Vagina (tissue), 2 donors: ENCODE measurements around the gene MVD. TPM values are rescaled to one million over a fixed set of nuclear protein-coding genes. Genes with fewer than 3 reads are reported as not detected.

Experiments used
- DNase-seq, 2 donors: peaks; one replicate each; pipeline ENCODE4 v3.0.0-alpha.2; 2017; ENCODE audit errors: extremely low spot score in 2 of 2
- H3K27ac ChIP-seq: fragments of 200-600 bp; sonication (generic); one replicate; pipeline ENCODE4 v1.5.1; 2019
- H3K27me3 ChIP-seq: fragments of 200-600 bp; sonication (generic); one replicate; pipeline ENCODE4 v1.5.1; 2019
- H3K36me3 ChIP-seq, 2 donors: fragments of 200-600 bp; sonication (generic); one replicate each; pipeline ENCODE4 v1.5.1; 2017 to 2019
- H3K4me1 ChIP-seq: fragments of 200-600 bp; sonication (generic); one replicate; pipeline ENCODE4 v1.5.1; 2019
- H3K4me3 ChIP-seq, 2 donors: fragments of 200-600 bp; sonication (generic); 1 replicate in 1 of 2; 2 replicates in 1 of 2; pipeline ENCODE4 v1.5.1; 2016 to 2019
- H3K9me3 ChIP-seq: fragments of 200-600 bp; sonication (generic); one replicate; pipeline ENCODE4 v1.5.1; 2019
- CTCF ChIP-seq, 3 experiments: fragments of 450-650 bp in 2 of 3; fragments of 200-600 bp in 1 of 3; sonication (generic) in 1 of 3; IDR thresholded peaks; one replicate each; pipeline ENCODE4 v1.5.1; 2017 to 2019; ENCODE audit warnings: antibody characterized with exemption in 3 of 3, mild to moderate bottlenecking in 2 of 3, moderate library complexity in 2 of 3
- POLR2A ChIP-seq, 2 donors: fragments of 450-650 bp; IDR thresholded peaks; one replicate each; pipeline ENCODE4 v1.6.1; 2017; ENCODE audit warnings: antibody characterized with exemption in 2 of 2, mild to moderate bottlenecking in 2 of 2, moderate library complexity in 2 of 2
- POLR2AphosphoS5 ChIP-seq, 2 donors: sonication (generic); formaldehyde crosslinking; IDR thresholded peaks; one replicate each; pipeline ENCODE4 v1.9.0; 2017; ENCODE audit warnings: antibody characterized with exemption in 2 of 2, mild to moderate bottlenecking in 2 of 2, low read depth in 1 of 2; ENCODE audit not compliant: insufficient read depth in 1 of 2
- intact Hi-C: fragments of 100-400 bp; cut with DNase I; formaldehyde crosslinking; loops from one replicate; pipeline ENCODE4 v1.15.1; 2023
- total RNA-seq: library from RNA; depleted of rRNA; stranded (reverse); fragments of >200 nt; gene quantifications from one replicate; pipeline ENCODE4 v1.2.3, GENCODE V29; 2016

Gene MVD
- total RNA-seq, 1 donor from 2014 or later, result 33.1 TPM

GRCh38 chr16:88659160-88659559, 3.7 kb downstream of the MVD start:
- H3K4me3 ChIP-seq, result no peak overlapping the region
- no peaks in the 10 kb centered on the region for H3K36me3 ChIP-seq
- DNase-seq, result no peak
- no peaks in the 10 kb centered on the region for H3K9me3 ChIP-seq
- intact Hi-C loops, result no loop called here
- no peaks in the 10 kb centered on the region for H3K27me3 ChIP-seq
- H3K4me1 ChIP-seq, result peaks cover 9% of the 10 kb centered on the region
- no peak for TF ChIP-seq CTCF (IDR thresholded peaks at IDR 0.05)
- no peak for TF ChIP-seq POLR2AphosphoS5 (IDR thresholded peaks at IDR 0.05; ENCODE audit: insufficient read depth in 1 of 2, low read depth in 1 of 2)
- no peak overlapping the region for H3K27ac ChIP-seq

DNA sequence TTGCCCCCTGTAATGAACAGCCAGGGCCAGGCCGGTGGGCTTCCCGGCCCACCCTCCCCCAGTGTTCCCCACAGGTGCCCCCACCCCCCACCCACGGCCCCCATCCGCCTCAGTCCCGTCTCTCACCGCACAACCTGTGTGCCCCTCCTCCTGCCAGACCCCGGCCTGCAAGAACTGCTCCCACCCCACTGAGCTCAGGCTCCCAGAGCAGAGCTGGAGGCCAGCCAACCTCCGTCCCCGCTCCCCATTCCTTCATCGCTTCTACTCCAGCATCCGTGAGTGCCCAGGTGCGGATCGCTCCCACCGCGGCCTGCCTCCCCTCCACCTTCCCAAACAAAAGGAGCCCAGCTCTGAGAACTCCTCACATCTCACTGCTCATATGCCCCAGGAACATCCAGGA, 4.2 kb downstream of the MVD start:
- Histone ChIP-seq H3K4me3 (no peak overlapping the region), H3K4me1 (peaks cover 9% of the 10 kb centered on the region), H3K27ac (no peak overlapping the region), H3K27me3 (no peaks in the 10 kb centered on the region), H3K9me3 (no peaks in the 10 kb centered on the region), H3K36me3 (no peaks in the 10 kb centered on the region)
- intact Hi-C loops, result no loop called here
- DNase-seq, result no peak
- TF ChIP-seq CTCF (IDR thresholded peaks at IDR 0.05), result no peak

- Histone ChIP-seq H3K9me3 (no peaks in the 10 kb centered on the region), H3K4me1 (peaks cover 6% of the 10 kb centered on the region), H3K4me3 (no peak overlapping the region), H3K27me3 (no peaks in the 10 kb centered on the region), H3K27ac (no peak overlapping the region), H3K36me3 (no peaks in the 10 kb centered on the region)
- TF ChIP-seq CTCF (IDR thresholded peaks at IDR 0.05) (no peak), POLR2A (IDR thresholded peaks at IDR 0.05) (no peak), POLR2AphosphoS5 (IDR thresholded peaks at IDR 0.05; ENCODE audit: insufficient read depth in 1 of 2, low read depth in 1 of 2) (no peak)
- intact Hi-C loops, result no loop called here
- DNase-seq, result no peak
Measured at GRCh38 chr16:88657371-88657770, 5.5 kb downstream of the MVD start.

DNA sequence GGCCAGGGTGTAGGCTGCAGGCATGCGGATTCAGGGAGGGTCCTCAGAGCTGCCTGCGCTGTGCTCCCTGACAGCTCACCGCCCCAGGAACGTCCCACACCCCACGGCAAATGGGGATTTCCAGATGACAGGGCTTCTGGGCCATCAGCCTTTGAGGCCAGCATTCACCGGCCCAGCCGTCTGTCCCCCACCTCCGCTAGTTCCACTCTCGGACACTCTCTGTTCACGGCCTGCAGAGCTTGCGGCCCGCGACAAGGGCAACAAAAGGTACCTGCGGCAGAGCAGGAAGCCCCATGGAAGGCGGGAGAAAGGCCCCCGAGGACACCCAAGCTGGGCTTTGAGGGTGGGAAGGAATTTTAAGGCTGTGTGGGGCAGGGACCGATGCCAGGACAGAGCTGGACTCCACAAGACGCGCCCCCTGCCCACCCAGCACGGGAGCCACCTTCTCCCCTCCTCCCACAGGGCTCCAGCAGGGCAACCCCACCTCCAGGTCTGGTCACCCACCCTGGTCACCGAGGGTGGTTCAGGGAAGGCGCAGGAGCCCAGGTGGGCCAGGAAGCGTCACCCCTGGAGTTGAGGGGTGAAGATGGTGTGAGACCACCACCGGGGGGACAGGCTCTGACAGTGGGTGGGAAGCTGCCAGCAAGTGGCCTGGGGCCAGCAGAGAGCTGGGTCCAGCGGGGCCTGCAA, 6.5 kb downstream of the MVD start:
- Histone ChIP-seq H3K9me3 (no peaks in the 10 kb centered on the region), H3K36me3 (no peaks in the 10 kb centered on the region), H3K27ac (no peak overlapping the region), H3K4me1 (peaks cover 4% of the 10 kb centered on the region), H3K4me3 (no peak overlapping the region), H3K27me3 (no peaks in the 10 kb centered on the region)
- no peak for DNase-seq
- no peak for TF ChIP-seq CTCF (IDR thresholded peaks at IDR 0.05)
- intact Hi-C loops, result no loop called here

DNA sequence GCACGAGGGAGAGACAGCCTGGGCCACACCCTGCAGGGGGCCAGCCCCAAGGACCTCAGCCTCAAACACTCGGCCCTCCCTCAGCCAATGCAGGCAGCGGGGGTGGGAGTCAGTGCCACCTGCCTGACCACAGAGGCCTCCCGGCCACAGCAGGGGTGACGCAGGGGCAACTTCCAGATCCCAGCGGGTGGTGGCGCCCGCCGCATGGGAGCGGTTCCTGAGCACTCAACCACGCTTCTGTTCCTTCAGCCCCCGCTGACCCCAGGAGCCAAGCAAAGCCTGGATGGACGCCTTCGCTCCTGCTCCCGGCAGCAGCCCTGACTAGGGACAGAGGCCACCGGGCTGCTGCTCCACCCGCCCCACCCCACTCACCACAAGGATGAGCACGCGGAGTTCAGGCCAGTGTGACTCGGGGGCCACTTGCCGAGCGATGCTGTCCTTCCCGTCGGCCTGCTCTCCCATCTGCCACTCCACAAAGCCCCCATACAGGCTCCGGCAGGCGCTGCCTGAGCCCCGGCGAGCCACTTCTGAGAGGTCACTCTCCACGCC, 7.1 kb downstream of the MVD start:
- no peak overlapping the region for H3K27ac ChIP-seq
- no peaks in the 10 kb centered on the region for H3K27me3 ChIP-seq
- intact Hi-C loops, result no loop called here
- TF ChIP-seq POLR2A (IDR thresholded peaks at IDR 0.05) (no peak), CTCF (IDR thresholded peaks at IDR 0.05) (no peak), POLR2AphosphoS5 (IDR thresholded peaks at IDR 0.05; ENCODE audit: insufficient read depth in 1 of 2, low read depth in 1 of 2) (no peak)
- H3K4me3 ChIP-seq, result no peak overlapping the region
- H3K9me3 ChIP-seq, result no peaks in the 10 kb centered on the region
- peaks cover 9% of the 10 kb centered on the region for H3K4me1 ChIP-seq
- no peak for DNase-seq
- no peaks in the 10 kb centered on the region for H3K36me3 ChIP-seq
